GM21367 (cell line): Measurements from ENCODE around the gene IL10RB.
"Not testable (repeated sequence)": the region's sequence is repeated elsewhere in the genome, so short reads cannot be mapped to it uniquely, and the experiment has no call there.

Experiments used
- ATAC-seq: cut with Tn5 transposase; IDR thresholded peaks from one replicate; pipeline ENCODE4 v1.9.1; 2021; ENCODE audit not compliant: unreplicated experiment

IL10RB gene

GRCh38 chr21:33266050-33266788 lies at the start of gene IL10RB:
IL10RB (plus strand) TSS chr21:33266367; CDS start chr21:33266466, 99 bp downstream.
- peak; percentile 33 for ATAC-seq

- ATAC-seq: no peak
These were observed 49.0 kb upstream of the IL10RB start for GRCh38 chr21:33217138-33217520.

- no peak for ATAC-seq
These were observed 46.9 kb upstream of the IL10RB start for GRCh38 chr21:33219300-33219699.

- ATAC-seq: no peak
These were observed 46.2 kb upstream of the IL10RB start for GRCh38 chr21:33219954-33220353.

- not testable (repeated sequence) for ATAC-seq
These were observed 40.8 kb upstream of the IL10RB start for GRCh38 chr21:33225376-33225775.

GRCh38 chr21:33228455-33228854 lies 37.7 kb upstream of the IL10RB start:
- no peak for ATAC-seq

- no peak for ATAC-seq
These were observed 36.9 kb upstream of the IL10RB start for GRCh38 chr21:33229099-33229783.

GRCh38 chr21:33229784-33230544 lies 36.2 kb upstream of the IL10RB start, which contains the start of gene IFNAR2:
IFNAR2 (plus strand) TSS chr21:33229938; CDS start chr21:33241923, 11,985 bp downstream.
- ATAC-seq: peak; percentile 52

GRCh38 chr21:33230545-33231324 lies 35.4 kb upstream of the IL10RB start:
- peak; percentile 23 for ATAC-seq

- no peak for ATAC-seq
These were observed 34.6 kb upstream of the IL10RB start for GRCh38 chr21:33231526-33231925.

- no peak for ATAC-seq
These were observed 33.7 kb upstream of the IL10RB start for GRCh38 chr21:33232291-33233034.

GRCh38 chr21:33234635-33235520 lies 31.3 kb upstream of the IL10RB start:
- ATAC-seq: no peak

- no peak for ATAC-seq
These were observed 30.0 kb upstream of the IL10RB start for GRCh38 chr21:33236013-33236686.

GRCh38 chr21:33236766-33237165 lies 29.4 kb upstream of the IL10RB start:
- ATAC-seq: no peak

GRCh38 chr21:33237486-33237885 lies 28.7 kb upstream of the IL10RB start:
- ATAC-seq: no peak

- peak; percentile 19 for ATAC-seq
These were observed 28.0 kb upstream of the IL10RB start for GRCh38 chr21:33238146-33238545.

- peak; percentile 69 for ATAC-seq
These were observed 27.5 kb upstream of the IL10RB start for GRCh38 chr21:33238565-33239255.

GRCh38 chr21:33239559-33240127 lies 26.5 kb upstream of the IL10RB start:
- not testable (repeated sequence) for ATAC-seq
